HepG2 (cell line): Measurements from ENCODE around the gene GCH1. TPM values are rescaled to one million over a fixed set of nuclear protein-coding genes. Genes with fewer than 3 reads are reported as not detected.

ENCODE experiments used
- ARNT2 ChIP-seq: sonication (generic); formaldehyde crosslinking; IDR thresholded peaks from 2 replicates; pipeline ENCODE4 v1.8.0; 2022; ENCODE audit warnings: mild to moderate bottlenecking, low read depth, missing genetic modification reagents, moderate library complexity
- CBX5 ChIP-seq: sonication (generic); formaldehyde crosslinking; IDR thresholded peaks from 2 replicates; pipeline ENCODE4 v1.4.0; 2020; ENCODE audit warnings: missing genetic modification reagents, borderline replicate concordance
- FLYWCH1 ChIP-seq: sonication (generic); formaldehyde crosslinking; IDR thresholded peaks from 2 replicates; pipeline ENCODE4 v1.8.1; 2023; ENCODE audit warnings: mild to moderate bottlenecking, missing genetic modification reagents
- WIZ ChIP-seq: sonication (generic); formaldehyde crosslinking; IDR thresholded peaks from 2 replicates; pipeline ENCODE4 v1.5.1; 2020; ENCODE audit warnings: mild to moderate bottlenecking, missing genetic modification reagents
- ZNF670 ChIP-seq: sonication (generic); formaldehyde crosslinking; IDR thresholded peaks from 2 replicates; pipeline ENCODE4 v1.8.0; 2022; ENCODE audit warnings: mild to moderate bottlenecking, missing genetic modification reagents, borderline replicate concordance
- ZNF709 ChIP-seq: sonication (generic); formaldehyde crosslinking; IDR thresholded peaks from 2 replicates; pipeline ENCODE4 v1.5.0; 2020; ENCODE audit warnings: mild to moderate bottlenecking, missing genetic modification reagents
- ZNF781 ChIP-seq: sonication (generic); formaldehyde crosslinking; IDR thresholded peaks from 2 replicates; pipeline ENCODE4 v1.5.1; 2020; ENCODE audit warnings: borderline replicate concordance, mild to moderate bottlenecking, missing genetic modification reagents; ENCODE audit errors: not compliant biosample characterization
- polyA plus RNA-seq, 8 experiments: library from polyadenylated mRNA; depleted of rRNA in 3 of 8; stranded (reverse) in 7 of 8; unstranded in 1 of 8; fragments of >200 nt; fragmentation: Illumina TruSeq in 4 of 8; extraction: Trizol in 4 of 8; gene quantifications; 2 replicates each; pipeline versions ENCODE4 v1.2.1 to v1.2.3, GENCODE V29; 2011 to 2016; ENCODE audit warnings: low read depth in 4 of 8, missing spikeins in 1 of 8, mixed read lengths in 1 of 8; ENCODE audit not compliant: insufficient read depth in 1 of 8
- total RNA-seq, 5 experiments: library from RNA; depleted of rRNA; stranded (reverse); fragments of >200 nt; fragmentation: Illumina TruSeq; extraction: Trizol; gene quantifications; 2 replicates each; pipeline ENCODE4 v1.2.3, GENCODE V29; 2016; ENCODE audit warnings: low read depth in 1 of 5
- TF ChIP-seq, protein P1 (sequence below): sonication (generic); formaldehyde crosslinking; IDR thresholded peaks from 2 replicates; pipeline ENCODE4 v1.4.0; 2020; ENCODE audit warnings: mild to moderate bottlenecking, missing genetic modification reagents
- TF ChIP-seq, protein P2 (sequence below): sonication (generic); formaldehyde crosslinking; IDR thresholded peaks from 2 replicates; pipeline ENCODE4 v1.4.0; 2020; ENCODE audit warnings: missing genetic modification reagents, borderline replicate concordance

Gene GCH1
- total and polyA plus RNA-seq, 2 of the 13 experiments (the other 11 are each of a cell fraction or from before 2014, with no cell fraction given) = 15.0 to 25.2 TPM

DNA sequence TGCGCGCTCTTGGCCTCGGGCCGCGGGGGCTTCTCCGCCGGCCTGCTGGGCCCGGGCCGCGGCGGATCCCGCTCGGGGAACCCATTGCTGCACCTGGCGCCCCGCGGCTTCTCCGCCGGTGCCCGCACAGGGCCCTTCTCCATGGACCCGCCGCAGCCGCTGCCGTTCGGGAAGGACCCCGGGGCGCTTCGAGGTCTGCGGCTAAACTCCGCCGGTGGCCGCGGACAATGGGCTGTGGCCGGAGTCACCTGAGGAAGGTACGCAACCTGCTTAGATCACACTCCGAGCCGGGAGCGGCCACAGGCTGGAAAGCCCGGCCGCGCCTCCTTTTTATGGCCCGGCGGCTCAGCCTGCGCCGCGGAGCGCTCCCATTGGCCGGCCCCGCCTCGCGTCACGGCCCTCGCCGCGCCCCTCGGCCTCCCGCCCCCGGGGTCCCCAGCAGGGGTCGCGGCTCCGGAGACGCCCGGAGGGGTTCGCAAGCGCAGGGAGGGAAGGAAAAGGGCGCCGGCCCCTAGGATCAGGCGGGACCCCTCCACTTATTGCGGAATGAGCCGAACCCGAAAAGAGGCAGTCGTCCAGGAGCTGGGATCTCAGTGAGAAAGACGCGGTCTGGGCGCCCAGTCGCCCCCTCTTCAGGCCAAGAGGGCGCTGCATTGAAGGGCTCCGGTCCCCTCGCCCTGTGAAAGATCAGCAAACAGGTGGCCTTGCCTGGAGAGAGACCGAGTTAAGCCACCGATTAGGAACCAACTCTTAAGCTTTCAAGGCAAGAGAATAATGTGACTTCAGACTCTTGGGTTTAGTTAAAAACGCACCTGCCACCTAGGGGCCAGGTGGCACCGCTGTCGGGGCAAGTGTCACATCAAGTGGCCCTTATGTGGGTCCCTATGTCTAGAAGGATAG lies at the start of gene GCH1 (continued):
- TF ChIP-seq, protein P1, sequence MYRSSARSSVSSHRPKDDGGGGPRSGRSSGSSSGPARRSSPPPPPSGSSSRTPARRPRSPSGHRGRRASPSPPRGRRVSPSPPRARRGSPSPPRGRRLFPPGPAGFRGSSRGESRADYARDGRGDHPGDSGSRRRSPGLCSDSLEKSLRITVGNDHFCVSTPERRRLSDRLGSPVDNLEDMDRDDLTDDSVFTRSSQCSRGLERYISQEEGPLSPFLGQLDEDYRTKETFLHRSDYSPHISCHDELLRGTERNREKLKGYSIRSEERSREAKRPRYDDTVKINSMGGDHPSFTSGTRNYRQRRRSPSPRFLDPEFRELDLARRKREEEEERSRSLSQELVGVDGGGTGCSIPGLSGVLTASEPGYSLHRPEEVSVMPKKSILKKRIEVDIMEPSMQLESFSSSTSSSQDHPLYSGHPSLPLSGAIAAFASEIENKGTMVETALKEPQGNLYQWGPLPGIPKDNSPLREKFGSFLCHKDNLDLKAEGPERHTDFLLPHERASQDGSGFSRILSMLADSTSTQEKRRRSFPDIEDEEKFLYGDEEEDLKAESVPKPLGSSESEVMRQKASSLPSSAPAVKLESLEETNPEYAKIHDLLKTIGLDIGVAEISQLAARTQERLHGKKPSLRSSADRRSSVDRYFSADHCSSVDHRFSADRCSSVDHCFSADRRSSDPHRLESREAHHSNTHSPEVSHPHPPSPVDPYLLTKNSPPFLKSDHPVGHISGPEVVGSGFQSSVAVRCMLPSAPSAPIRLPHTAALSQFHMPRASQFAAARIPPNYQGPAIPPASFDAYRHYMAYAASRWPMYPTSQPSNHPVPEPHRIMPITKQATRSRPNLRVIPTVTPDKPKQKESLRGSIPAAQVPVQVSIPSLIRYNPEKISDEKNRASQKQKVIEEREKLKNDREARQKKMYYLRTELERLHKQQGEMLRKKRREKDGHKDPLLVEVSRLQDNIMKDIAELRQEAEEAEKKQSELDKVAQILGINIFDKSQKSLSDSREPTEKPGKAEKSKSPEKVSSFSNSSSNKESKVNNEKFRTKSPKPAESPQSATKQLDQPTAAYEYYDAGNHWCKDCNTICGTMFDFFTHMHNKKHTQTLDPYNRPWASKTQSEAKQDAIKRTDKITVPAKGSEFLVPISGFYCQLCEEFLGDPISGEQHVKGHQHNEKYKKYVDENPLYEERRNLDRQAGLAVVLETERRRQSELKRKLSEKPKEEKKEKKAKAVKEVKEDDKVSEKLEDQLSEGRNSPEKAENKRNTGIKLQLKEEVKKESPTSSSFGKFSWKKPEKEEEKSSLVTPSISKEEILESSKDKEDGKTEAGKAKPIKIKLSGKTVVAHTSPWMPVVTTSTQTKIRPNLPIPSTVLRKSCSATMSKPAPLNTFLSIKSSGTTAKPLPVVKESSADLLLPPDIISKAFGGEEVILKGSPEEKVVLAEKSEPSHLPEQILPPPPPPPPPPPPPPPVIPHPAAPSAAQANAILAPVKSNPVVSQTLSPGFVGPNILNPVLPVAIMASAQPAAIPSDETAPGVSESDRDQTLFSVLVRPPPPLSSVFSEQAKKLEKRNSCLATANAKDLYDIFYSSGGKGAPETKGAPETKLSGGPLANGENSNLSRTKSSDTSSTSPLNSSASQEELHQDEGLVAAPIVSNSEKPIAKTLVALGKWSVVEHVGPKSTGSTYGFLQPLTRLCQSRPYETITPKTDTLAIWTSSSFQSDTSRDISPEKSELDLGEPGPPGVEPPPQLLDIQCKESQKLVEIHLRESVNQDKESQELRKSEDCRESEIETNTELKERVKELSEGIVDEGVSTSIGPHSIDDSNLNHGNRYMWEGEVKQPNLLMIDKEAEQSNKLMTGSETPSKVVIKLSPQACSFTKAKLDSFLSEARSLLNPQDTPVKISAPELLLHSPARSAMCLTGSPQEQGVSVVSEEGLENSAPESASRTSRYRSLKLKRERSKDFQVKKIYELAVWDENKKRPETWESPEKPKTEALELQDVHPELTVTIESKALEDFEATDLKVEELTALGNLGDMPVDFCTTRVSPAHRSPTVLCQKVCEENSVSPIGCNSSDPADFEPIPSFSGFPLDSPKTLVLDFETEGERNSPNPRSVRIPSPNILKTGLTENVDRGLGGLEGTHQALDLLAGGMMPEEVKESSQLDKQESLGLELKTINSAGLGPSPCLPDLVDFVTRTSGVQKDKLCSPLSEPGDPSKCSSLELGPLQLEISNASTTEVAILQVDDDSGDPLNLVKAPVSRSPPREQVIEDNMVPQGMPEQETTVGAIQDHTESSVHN (CRISPR knock-in tag) = no peak
- no peak; the same call in 1 of the 2 replicates for TF ChIP-seq CBX5 (CRISPR knock-in tag)
- TF ChIP-seq ZNF709 (CRISPR knock-in tag) = peak; percentile 90
- TF ChIP-seq, protein P2, sequence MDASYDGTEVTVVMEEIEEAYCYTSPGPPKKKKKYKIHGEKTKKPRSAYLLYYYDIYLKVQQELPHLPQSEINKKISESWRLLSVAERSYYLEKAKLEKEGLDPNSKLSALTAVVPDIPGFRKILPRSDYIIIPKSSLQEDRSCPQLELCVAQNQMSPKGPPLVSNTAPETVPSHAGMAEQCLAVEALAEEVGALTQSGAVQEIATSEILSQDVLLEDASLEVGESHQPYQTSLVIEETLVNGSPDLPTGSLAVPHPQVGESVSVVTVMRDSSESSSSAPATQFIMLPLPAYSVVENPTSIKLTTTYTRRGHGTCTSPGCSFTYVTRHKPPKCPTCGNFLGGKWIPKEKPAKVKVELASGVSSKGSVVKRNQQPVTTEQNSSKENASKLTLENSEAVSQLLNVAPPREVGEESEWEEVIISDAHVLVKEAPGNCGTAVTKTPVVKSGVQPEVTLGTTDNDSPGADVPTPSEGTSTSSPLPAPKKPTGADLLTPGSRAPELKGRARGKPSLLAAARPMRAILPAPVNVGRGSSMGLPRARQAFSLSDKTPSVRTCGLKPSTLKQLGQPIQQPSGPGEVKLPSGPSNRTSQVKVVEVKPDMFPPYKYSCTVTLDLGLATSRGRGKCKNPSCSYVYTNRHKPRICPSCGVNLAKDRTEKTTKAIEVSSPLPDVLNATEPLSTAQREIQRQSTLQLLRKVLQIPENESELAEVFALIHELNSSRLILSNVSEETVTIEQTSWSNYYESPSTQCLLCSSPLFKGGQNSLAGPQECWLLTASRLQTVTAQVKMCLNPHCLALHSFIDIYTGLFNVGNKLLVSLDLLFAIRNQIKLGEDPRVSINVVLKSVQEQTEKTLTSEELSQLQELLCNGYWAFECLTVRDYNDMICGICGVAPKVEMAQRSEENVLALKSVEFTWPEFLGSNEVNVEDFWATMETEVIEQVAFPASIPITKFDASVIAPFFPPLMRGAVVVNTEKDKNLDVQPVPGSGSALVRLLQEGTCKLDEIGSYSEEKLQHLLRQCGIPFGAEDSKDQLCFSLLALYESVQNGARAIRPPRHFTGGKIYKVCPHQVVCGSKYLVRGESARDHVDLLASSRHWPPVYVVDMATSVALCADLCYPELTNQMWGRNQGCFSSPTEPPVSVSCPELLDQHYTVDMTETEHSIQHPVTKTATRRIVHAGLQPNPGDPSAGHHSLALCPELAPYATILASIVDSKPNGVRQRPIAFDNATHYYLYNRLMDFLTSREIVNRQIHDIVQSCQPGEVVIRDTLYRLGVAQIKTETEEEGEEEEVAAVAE = no peak
- TF ChIP-seq WIZ = no peak; the same call in 1 of the 2 replicates
- no peak for TF ChIP-seq ZNF781
- TF ChIP-seq ARNT2 (CRISPR knock-in tag) = no peak; the same call in none of the 2 replicates
- no peak for TF ChIP-seq FLYWCH1
- TF ChIP-seq ZNF670 (CRISPR knock-in tag) = peak; percentile 43; the same call in 1 of the 2 replicates
